ENCODE measurements around the gene MYL4. TPM values are rescaled to one million over a fixed set of nuclear protein-coding genes. Genes with fewer than 3 reads are reported as not detected.

MYL4 gene
- total RNA-seq, 1 experiment from 2014 or later = not detected

DNA sequence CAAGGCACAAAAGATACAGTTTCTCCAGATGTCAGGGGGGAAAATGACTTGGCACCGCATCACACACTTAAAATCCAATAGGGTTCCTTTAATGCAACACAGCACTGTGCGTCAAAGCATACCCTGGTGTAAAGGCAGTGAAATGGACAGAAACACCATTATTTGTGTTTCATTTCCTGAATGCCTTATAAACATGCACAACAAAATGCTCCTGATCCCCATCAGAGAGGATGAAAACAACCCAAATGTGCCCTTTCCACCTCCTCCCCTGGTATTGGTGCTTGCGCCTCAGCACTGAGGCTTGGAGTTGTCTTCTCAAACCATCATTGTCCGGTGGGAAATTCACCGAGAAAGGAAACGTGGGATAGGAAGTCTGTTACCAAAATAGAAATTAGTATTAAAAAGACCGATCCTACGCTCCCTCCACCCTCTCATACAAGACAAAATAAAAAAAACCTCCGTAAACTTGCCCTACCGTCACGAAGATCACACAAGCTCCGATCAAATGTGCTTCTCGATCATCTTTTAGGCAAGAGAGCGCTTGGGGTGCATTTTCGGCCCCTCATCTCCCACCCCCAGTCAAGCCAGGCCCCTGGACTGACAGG, 20.8 kb upstream of the MYL4 start:
- no peak for TF ChIP-seq EZH2 (IDR thresholded peaks at IDR 0.05; ENCODE audit: borderline replicate concordance, low read depth, low read length, poor library complexity, severe bottlenecking)
- TF ChIP-seq, protein P1, sequence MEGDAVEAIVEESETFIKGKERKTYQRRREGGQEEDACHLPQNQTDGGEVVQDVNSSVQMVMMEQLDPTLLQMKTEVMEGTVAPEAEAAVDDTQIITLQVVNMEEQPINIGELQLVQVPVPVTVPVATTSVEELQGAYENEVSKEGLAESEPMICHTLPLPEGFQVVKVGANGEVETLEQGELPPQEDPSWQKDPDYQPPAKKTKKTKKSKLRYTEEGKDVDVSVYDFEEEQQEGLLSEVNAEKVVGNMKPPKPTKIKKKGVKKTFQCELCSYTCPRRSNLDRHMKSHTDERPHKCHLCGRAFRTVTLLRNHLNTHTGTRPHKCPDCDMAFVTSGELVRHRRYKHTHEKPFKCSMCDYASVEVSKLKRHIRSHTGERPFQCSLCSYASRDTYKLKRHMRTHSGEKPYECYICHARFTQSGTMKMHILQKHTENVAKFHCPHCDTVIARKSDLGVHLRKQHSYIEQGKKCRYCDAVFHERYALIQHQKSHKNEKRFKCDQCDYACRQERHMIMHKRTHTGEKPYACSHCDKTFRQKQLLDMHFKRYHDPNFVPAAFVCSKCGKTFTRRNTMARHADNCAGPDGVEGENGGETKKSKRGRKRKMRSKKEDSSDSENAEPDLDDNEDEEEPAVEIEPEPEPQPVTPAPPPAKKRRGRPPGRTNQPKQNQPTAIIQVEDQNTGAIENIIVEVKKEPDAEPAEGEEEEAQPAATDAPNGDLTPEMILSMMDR (conservative IDR thresholded peaks at IDR 0.05; ENCODE audit: low read depth, low read length) = no peak
- CTCF ChIA-PET = no interaction called here
- peaks cover 6% of the 10 kb centered on the region for H3K4me1 ChIP-seq (ENCODE audit: insufficient read depth, low read length, poor library complexity, severe bottlenecking)
- peak overlapping the region; percentile 91 for H3K4me3 ChIP-seq (ENCODE audit: low read depth, low read length, poor library complexity, severe bottlenecking)
- H3K9me3 ChIP-seq (ENCODE audit: low read depth, low read length, poor library complexity, severe bottlenecking) = no peaks in the 10 kb centered on the region
- H3K27me3 ChIP-seq (replicated peaks; ENCODE audit: insufficient read depth, low read depth, low read length, poor library complexity) = no peaks in the 10 kb centered on the region
- DNase-seq (ENCODE audit: low spot score) = peak; percentile 15
- BruUV-seq (replicated peaks) = TSS peak; percentile 65
- peak overlapping the region; percentile 87 for H3K27ac ChIP-seq (ENCODE audit: low read depth, low read length, poor library complexity, severe bottlenecking)
- no peaks in the 10 kb centered on the region for H3K36me3 ChIP-seq (ENCODE audit: insufficient read depth, low read length, poor library complexity, severe bottlenecking)
- POLR2A ChIA-PET (ENCODE audit: low non-redundant PET) = no interaction called here
- intact Hi-C loops (cut with micrococcal nuclease; ENCODE audit: unreplicated experiment) = no loop called here

DNA sequence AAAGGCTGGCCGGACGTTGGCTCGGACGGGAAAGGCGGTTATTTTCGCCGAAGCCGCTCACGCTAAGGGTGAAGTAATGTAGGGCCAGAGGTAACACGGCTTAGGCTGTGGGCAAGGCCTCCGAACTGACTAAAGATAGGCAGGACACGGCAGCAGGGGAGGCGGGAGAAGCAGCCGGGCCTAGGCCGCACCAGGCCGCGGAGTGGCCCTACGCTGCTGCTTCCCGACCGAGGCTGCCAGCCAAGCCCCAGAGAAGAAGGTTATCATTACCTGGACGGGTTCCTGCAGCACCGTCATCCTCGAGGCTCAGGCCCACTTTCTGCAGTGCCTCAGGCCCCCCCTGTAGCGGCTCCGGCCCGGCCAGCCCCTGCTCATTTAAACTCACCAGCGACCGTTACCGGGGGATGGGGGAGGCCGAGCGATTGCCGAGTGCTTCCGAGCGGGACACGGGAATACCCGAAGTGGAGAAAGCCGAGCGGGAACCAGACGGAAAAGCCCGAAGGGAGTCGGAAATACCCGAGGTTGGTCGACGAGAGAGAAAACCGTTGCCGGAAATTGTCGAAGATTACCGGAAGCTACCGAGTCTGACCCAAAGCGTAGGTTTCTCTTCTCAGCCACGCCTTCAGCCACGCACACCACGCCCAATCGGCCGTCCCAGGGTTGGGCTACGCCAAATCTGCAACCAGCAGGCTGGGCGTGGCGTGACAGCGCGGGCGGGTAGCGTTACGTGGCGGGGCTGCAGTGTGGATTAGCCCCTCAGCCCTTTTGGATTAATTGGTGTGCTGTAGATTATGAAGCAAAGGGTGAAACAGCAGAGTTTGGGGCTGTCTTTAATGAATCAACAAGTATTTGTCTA, 20.0 kb upstream of the MYL4 start, which contains the start of gene CDC27:
TSS of gene CDC27 (minus strand) at position 420 of the 856 bp plus-strand sequence. CDS start at position 297, 123 bp downstream.
- no peaks in the 10 kb centered on the region for H3K36me3 ChIP-seq (ENCODE audit: insufficient read depth, low read length, poor library complexity, severe bottlenecking)
- DNase-seq (ENCODE audit: low spot score) = peak; percentile 96
- BruUV-seq (replicated peaks) = no TSS peak
- no peaks in the 10 kb centered on the region for H3K9me3 ChIP-seq (ENCODE audit: low read depth, low read length, poor library complexity, severe bottlenecking)
- intact Hi-C loops (cut with micrococcal nuclease; ENCODE audit: unreplicated experiment) = no loop called here
- peak within 1 kb of the TSS; percentile 91 for H3K4me3 ChIP-seq (ENCODE audit: low read depth, low read length, poor library complexity, severe bottlenecking)
- no peak for TF ChIP-seq EZH2 (IDR thresholded peaks at IDR 0.05; ENCODE audit: borderline replicate concordance, low read depth, low read length, poor library complexity, severe bottlenecking)
- TF ChIP-seq, protein P1 (conservative IDR thresholded peaks at IDR 0.05; ENCODE audit: low read depth, low read length) = no peak
- H3K4me1 ChIP-seq (ENCODE audit: insufficient read depth, low read length, poor library complexity, severe bottlenecking) = peaks cover 6% of the 10 kb centered on the region
- H3K27me3 ChIP-seq (replicated peaks; ENCODE audit: insufficient read depth, low read depth, low read length, poor library complexity) = no peaks in the 10 kb centered on the region
- CTCF ChIA-PET = interaction anchor here (1.0 kb wide), 1 partner anchor 126 kb away, joined by 3 read pairs; no protein-coding TSS in a partner anchor
- POLR2A ChIA-PET (ENCODE audit: low non-redundant PET) = no interaction called here
- H3K27ac ChIP-seq (ENCODE audit: low read depth, low read length, poor library complexity, severe bottlenecking) = peak within 1 kb of the TSS; percentile 87

DNA sequence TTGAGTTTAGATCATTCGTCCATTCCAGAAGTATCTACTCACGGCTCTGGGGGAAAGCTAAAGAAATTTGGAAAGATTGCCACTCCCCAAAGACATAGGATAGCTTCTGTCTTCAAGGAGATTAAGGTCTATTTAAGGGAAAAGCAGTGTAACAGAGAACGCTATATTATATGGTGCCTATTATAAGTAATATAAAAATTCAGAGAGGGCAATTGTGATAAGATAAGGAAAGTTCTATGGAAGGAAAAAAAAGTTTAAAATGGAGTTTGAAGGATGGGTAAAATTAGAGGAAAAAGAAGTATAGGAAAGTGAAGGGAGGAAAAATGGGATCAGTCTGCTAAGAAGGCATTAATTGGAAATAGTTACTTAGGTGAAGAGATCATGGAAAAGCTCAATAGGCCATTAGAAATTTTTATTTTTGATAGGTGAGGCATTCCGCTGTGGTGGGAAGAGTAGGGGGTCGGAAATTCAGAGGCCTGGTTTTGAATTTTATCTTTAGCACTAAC, 19.4 kb upstream of the MYL4 start:
- DNase-seq (ENCODE audit: low spot score) = no peak
- TF ChIP-seq EZH2 (IDR thresholded peaks at IDR 0.05; ENCODE audit: borderline replicate concordance, low read depth, low read length, poor library complexity, severe bottlenecking) = no peak
- TF ChIP-seq, protein P1 (conservative IDR thresholded peaks at IDR 0.05; ENCODE audit: low read depth, low read length) = no peak
- intact Hi-C loops (cut with micrococcal nuclease; ENCODE audit: unreplicated experiment) = no loop called here
- no TSS peak for BruUV-seq (replicated peaks)
- no peak overlapping the region for H3K27ac ChIP-seq (ENCODE audit: low read depth, low read length, poor library complexity, severe bottlenecking)
- H3K4me1 ChIP-seq (ENCODE audit: insufficient read depth, low read length, poor library complexity, severe bottlenecking) = no peaks in the 10 kb centered on the region
- no peaks in the 10 kb centered on the region for H3K27me3 ChIP-seq (replicated peaks; ENCODE audit: insufficient read depth, low read depth, low read length, poor library complexity)
- no peaks in the 10 kb centered on the region for H3K9me3 ChIP-seq (ENCODE audit: low read depth, low read length, poor library complexity, severe bottlenecking)
- CTCF ChIA-PET = interaction anchor here (1.0 kb wide), 1 partner anchor 125 kb away, joined by 3 read pairs; no protein-coding TSS in a partner anchor
- peak overlapping the region; percentile 91 for H3K4me3 ChIP-seq (ENCODE audit: low read depth, low read length, poor library complexity, severe bottlenecking)
- H3K36me3 ChIP-seq (ENCODE audit: insufficient read depth, low read length, poor library complexity, severe bottlenecking) = no peaks in the 10 kb centered on the region
- POLR2A ChIA-PET (ENCODE audit: low non-redundant PET) = no interaction called here

Measured in A673 (cell line).